ENCODE results near the gene CAPN9. TPM values are rescaled to one million over a fixed set of nuclear protein-coding genes. Genes with fewer than 3 reads are reported as not detected.

CAPN9 gene
- total RNA-seq, 2 donors from 2014 or later = 0.45 to 0.59 TPM

DNA sequence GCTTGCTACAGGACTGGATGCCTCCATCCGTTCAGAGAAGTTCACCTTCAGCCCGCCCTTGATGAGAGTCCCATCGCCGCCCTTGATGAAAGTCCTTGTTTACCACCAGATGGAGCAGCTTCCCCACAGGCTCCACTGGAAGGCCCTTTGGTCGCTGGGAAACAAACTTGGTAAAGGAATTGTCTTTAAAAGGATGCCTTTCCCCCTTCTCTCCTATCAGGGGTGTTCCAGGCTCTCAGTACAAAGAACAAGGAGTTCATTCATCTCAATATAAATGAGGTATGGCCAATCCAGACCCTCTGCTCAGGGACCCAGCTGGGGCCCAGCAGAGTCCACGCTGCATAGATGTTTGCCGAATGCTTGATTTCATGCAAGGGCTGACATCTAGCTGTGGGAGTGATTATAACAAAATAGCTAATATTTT lies 50.8 kb downstream of the CAPN9 start:
- Histone ChIP-seq H3K27ac (no peak overlapping the region), H3K9me3 (no peaks in the 10 kb centered on the region), H3K4me1 (replicated peaks) (no peaks in the 10 kb centered on the region), H3K4me3 (no peak overlapping the region), H3K27me3 (replicated peaks; ENCODE audit: insufficient read depth) (no peaks in the 10 kb centered on the region), H3K36me3 (no peaks in the 10 kb centered on the region)
- TF ChIP-seq POLR2AphosphoS5 (IDR thresholded peaks at IDR 0.05) (peak; percentile 28), POLR2A (IDR thresholded peaks at IDR 0.05) (no peak)
- TF ChIP-seq, protein P1, sequence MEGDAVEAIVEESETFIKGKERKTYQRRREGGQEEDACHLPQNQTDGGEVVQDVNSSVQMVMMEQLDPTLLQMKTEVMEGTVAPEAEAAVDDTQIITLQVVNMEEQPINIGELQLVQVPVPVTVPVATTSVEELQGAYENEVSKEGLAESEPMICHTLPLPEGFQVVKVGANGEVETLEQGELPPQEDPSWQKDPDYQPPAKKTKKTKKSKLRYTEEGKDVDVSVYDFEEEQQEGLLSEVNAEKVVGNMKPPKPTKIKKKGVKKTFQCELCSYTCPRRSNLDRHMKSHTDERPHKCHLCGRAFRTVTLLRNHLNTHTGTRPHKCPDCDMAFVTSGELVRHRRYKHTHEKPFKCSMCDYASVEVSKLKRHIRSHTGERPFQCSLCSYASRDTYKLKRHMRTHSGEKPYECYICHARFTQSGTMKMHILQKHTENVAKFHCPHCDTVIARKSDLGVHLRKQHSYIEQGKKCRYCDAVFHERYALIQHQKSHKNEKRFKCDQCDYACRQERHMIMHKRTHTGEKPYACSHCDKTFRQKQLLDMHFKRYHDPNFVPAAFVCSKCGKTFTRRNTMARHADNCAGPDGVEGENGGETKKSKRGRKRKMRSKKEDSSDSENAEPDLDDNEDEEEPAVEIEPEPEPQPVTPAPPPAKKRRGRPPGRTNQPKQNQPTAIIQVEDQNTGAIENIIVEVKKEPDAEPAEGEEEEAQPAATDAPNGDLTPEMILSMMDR (IDR thresholded peaks at IDR 0.05) = peak; percentile 45 to 83 (median 74)
- peak; percentile 54 for DNase-seq (ENCODE audit: low spot score)
- 27% methylated on average over 7 of the region's 7 CpGs for WGBS
- intact Hi-C loops (cut with DNase I) = loop anchor here (5.0 kb wide), 2 partner anchors 119 to 414 kb away; no protein-coding TSS in a partner anchor

DNA sequence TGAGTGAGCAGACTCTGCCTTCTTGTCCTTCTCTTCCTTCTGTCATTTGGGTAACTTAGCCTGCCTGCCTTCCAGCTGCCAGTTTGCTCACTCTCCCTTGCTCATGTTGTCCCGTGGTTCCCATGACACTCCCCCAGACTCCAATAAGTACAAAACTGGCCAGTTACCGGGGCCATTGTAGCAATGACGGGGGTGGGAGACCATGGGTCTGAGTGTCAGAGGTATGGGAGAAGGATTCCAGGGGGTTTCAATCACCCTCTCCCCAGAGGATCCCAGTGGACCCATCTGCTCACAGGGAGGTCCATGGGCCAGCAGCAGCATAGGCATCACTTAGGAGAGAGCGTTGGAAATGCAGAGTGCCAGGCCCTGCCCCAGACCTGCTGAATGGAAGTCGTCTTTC lies 51.3 kb downstream of the CAPN9 start:
- H3K36me3 ChIP-seq = no peaks in the 10 kb centered on the region
- no peak overlapping the region for H3K4me3 ChIP-seq
- no peaks in the 10 kb centered on the region for H3K27me3 ChIP-seq (replicated peaks; ENCODE audit: insufficient read depth)
- no peak for TF ChIP-seq POLR2AphosphoS5 (IDR thresholded peaks at IDR 0.05)
- TF ChIP-seq, protein P1 (IDR thresholded peaks at IDR 0.05) = no peak
- no peak for TF ChIP-seq POLR2A (IDR thresholded peaks at IDR 0.05)
- H3K4me1 ChIP-seq (replicated peaks) = no peaks in the 10 kb centered on the region
- H3K27ac ChIP-seq = no peak overlapping the region
- no peaks in the 10 kb centered on the region for H3K9me3 ChIP-seq
- intact Hi-C loops (cut with DNase I) = loop anchor here (5.0 kb wide), 2 partner anchors 119 to 414 kb away; no protein-coding TSS in a partner anchor
- DNase-seq (ENCODE audit: low spot score) = no peak
- WGBS = 91% methylated on average over 5 of the region's 5 CpGs

DNA sequence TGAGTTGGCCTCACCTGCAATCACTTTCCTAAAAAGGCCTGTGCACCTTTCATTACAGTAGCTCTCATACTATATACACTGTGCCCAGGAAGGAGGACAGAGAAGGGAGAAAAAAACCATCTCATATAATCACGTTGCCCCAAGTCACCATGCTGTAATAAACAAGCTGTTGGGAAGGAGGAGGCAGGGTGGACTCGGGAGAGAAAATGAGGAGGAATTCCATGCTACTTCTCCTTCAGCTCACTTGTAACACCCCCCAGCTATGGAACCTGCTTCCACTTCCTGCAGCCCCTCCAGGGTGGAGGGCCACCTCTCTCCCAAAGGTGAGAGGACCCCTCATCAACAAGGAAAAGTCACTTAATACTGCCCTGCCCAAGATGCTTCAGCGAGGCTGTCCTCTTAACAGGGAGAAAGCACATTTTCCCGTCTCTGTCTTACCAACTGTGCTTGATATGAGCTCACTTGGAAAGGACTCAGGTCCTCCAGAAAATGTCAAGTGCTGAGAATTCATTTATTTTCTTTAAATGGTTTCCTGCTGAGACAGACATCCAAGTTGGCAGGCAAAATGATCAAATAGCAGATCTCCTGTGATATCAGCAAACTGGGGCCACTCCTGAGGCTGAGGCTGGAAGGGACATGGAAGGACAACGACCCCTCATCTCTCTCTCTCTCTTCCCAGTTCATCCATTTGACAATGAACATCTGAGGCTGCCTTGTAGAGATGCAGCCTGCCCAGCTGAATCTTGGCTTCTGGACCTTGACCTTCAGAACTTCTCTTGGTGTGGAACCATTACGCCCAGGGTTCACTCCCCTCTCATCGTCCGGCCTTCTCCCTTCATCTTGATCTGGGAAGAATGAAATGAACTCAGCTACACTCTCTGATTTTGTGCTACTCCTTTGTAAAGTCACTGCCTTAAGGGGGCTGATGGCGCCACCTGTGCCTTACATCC lies 54.0 kb downstream of the CAPN9 start:
- intact Hi-C loops (cut with DNase I) = no loop called here
- DNase-seq (ENCODE audit: low spot score) = no peak
- no peaks in the 10 kb centered on the region for H3K27me3 ChIP-seq (replicated peaks; ENCODE audit: insufficient read depth)
- H3K27ac ChIP-seq = no peak overlapping the region
- no peaks in the 10 kb centered on the region for H3K4me1 ChIP-seq (replicated peaks)
- 83% methylated on average over 9 of the region's 9 CpGs for WGBS
- H3K4me3 ChIP-seq = no peak overlapping the region
- TF ChIP-seq, protein P1 (IDR thresholded peaks at IDR 0.05) = no peak
- TF ChIP-seq POLR2A (IDR thresholded peaks at IDR 0.05) (no peak), POLR2AphosphoS5 (IDR thresholded peaks at IDR 0.05) (no peak)
- no peaks in the 10 kb centered on the region for H3K9me3 ChIP-seq
- H3K36me3 ChIP-seq = no peaks in the 10 kb centered on the region

DNA sequence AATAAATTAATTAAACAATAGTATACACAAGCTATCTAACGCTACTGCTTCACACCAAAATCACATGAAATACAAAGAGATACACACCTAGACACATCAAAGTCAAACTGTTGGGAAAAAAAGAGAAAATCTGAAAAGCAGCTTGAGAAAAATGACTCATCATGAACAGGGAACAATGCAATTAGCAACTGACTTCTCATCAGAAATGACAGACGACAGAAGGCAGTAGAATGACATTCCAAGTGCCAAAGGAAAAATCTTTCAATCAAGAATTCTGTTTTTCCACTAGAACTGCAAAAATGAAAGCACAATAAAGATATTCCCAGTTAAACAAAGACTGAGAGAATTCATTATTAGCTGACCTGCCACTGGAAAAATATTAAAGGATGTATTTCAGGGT lies 57.2 kb downstream of the CAPN9 start:
- no peak for TF ChIP-seq POLR2A (IDR thresholded peaks at IDR 0.05)
- TF ChIP-seq POLR2AphosphoS5 (IDR thresholded peaks at IDR 0.05) = no peak
- TF ChIP-seq, protein P1 (IDR thresholded peaks at IDR 0.05) = no peak
- 84% methylated on average over 2 of the region's 2 CpGs for WGBS
- Histone ChIP-seq H3K4me1 (replicated peaks) (no peaks in the 10 kb centered on the region), H3K9me3 (no peaks in the 10 kb centered on the region), H3K27ac (no peak overlapping the region), H3K27me3 (replicated peaks; ENCODE audit: insufficient read depth) (no peaks in the 10 kb centered on the region), H3K36me3 (no peaks in the 10 kb centered on the region), H3K4me3 (no peak overlapping the region)
- intact Hi-C loops (cut with DNase I) = no loop called here
- DNase-seq (ENCODE audit: low spot score) = no peak

Measured in prostate gland (tissue), 2 donors.